K562 treated with DMSO at 1 percent for 48 hours (cell line): ENCODE measurements around the gene OR4K1. TPM values are rescaled to one million over a fixed set of nuclear protein-coding genes. Genes with fewer than 3 reads are reported as not detected.

Experiments
- total RNA-seq: library from RNA; unstranded; fragments of 300-600 nt; gene quantifications from 2 replicates; pipeline ENCODE4 v1.2.3, GENCODE V29; 2022; ENCODE audit warnings: low replicate concordance; ENCODE audit errors: extremely low read depth

The OR4K1 gene
- not detected in 2 replicates for total RNA-seq

GRCh38 chr14:19930617-19931016, at the start of gene OR4K1:
Gene OR4K1, plus strand, starts transcription at chr14:19930917. Its CDS starts 4,750 bp downstream, at chr14:19935667.

DNA sequence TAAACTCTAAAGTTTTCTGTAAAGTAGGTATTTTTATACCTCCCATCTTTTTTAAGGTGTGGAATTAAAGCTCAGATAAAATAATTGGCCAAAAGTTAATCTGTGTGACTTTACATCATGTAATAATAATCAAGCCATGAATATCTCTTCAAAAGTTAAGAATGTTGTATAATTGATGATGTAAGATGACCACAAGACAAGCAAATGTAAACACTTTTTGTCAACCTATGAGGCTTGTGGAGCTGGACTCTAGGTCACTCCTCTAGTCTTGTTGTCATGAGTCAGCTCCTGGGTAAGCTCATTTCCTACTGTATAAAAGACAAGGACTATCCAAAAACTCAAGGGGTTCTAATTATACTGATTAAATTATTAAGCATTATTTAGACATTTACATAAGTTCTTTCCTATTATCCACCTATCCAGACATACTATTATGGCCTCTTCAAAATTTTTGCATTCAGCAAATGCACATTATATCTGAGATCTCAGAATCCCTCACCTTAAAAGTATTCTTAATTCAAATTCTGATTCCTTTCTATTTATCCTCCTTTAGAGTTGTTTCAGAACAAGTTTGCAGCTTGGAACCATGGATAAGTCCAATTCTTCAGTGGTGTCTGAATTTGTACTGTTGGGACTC, 10.6 kb upstream of the OR4K1 start, which contains the start of gene OR4K5:
OR4K5 (plus strand) TSS at position 587 of the 637 bp plus-strand sequence; CDS start at position 587, 0 bp downstream.

DNA sequence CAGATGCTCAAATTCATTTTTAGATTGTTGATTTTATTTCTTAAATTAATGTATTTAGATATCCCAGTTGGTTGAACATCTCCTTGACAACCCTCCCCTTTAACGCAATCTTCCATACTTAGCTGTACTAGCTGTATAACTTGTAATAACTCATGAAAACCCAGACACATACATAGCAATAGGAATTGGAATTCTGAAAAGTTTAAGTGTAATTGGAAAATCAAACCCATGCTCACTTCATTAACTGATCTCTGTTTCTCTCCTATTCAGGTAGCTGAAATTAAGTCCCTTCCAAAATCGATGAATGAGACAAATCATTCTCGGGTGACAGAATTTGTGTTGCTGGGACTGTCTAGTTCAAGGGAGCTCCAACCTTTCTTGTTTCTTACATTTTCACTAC, 44.6 kb downstream of the OR4K1 start, which contains the start of gene OR4K15:
OR4K15 (plus strand) TSS at position 301 of the 400 bp plus-strand sequence; CDS start at position 301, 0 bp downstream.

Other genes with a start within 250 kb of the OR4K1 start
- gene OR11H2, start 217.0 kb upstream of the OR4K1 start, total RNA-seq: not detected in 2 replicates
- not detected in 2 replicates for gene OR4Q3, start 187.3 kb upstream of the OR4K1 start, total RNA-seq
- not detected in 2 replicates for gene OR4M1, start 157.4 kb upstream of the OR4K1 start, total RNA-seq
- gene OR4N2, start 127.1 kb upstream of the OR4K1 start, total RNA-seq: not detected in 2 replicates
- gene OR4K2, start 55.8 kb upstream of the OR4K1 start, total RNA-seq: not detected in 2 replicates
- not detected in 2 replicates for gene OR4K5, start 10.3 kb upstream of the OR4K1 start, total RNA-seq
- not detected in 2 replicates for gene OR4K15, start 44.7 kb downstream of the OR4K1 start, total RNA-seq
- gene OR4Q2, start 71.2 kb downstream of the OR4K1 start, total RNA-seq: not detected in 2 replicates
- gene OR4K14, start 88.4 kb downstream of the OR4K1 start, total RNA-seq: not detected in 2 replicates
- not detected in 2 replicates for gene OR4K13, start 105.1 kb downstream of the OR4K1 start, total RNA-seq
- gene OR4L1, start 129.1 kb downstream of the OR4K1 start, total RNA-seq: not detected in 2 replicates
- gene OR4K17, start 179.8 kb downstream of the OR4K1 start, total RNA-seq: not detected in 2 replicates
- gene OR4N5, start 207.9 kb downstream of the OR4K1 start, total RNA-seq: not detected in 2 replicates